ENCODE measurements around the gene PHKB.
"Not testable (repeated sequence)": the region's sequence is repeated elsewhere in the genome, so short reads cannot be mapped to it uniquely, and the experiment has no call there.

DNA sequence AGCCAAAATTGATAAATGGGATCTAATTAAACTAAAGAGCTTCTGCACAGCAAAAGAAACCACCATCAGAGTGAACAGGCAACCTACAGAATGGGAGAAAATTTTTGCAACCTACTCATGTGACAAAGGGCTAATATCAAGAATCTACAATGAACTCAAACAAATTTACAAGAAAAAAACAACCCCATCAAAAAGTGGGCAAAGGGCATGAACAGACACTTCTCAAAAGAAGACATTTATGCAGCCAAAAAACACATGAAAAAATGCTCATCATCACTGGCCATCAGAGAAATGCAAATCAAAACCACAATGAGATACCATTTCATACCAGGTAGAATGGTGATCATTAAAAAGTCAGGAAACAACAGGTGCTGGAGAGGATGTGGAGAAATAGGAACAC is 18.2 kb upstream of the PHKB start:
- TF ChIP-seq CTCF, POLR2A, POLR2AphosphoS5, EP300 (IDR thresholded peaks at IDR 0.05): not testable (repeated sequence)

Measured in gastroesophageal sphincter (tissue), 3 donors.